ENCODE data around the gene TEAD1. TPM values are rescaled to one million over a fixed set of nuclear protein-coding genes. Genes with fewer than 3 reads are reported as not detected.

TEAD1 gene
- total and polyA plus RNA-seq, 10 of the 15 experiments (the other 5 are each of a cell fraction or from before 2014, with no cell fraction given): 0.01 to 0.59 (median 0.04) TPM; not detected in 6

DNA sequence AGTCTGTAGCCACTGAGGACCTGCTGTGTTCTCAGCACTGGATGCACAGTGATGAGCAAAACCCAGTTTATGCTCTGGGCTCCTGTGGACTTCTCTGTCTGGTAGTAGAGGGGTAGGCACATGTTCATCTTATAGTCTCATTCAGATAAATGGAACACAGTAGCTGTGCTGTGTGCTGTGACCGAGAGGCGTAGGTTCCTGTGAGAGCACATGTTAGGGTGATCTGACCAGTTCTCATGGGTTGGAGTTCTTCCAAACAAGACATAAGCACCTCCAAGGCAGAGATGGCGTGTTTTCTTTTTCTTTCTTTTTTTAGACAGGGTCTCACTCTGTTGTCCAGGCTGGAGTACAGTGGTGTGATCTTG is 180.1 kb downstream of the TEAD1 start (continued):
- no peak for TF ChIP-seq TCF3 (IDR thresholded peaks at IDR 0.05; ENCODE audit: borderline replicate concordance, insufficient read depth, low read depth, low read length)
- TF ChIP-seq POU2F2 (IDR thresholded peaks at IDR 0.05; ENCODE audit: borderline replicate concordance, low read depth, low read length): no peak

DNA sequence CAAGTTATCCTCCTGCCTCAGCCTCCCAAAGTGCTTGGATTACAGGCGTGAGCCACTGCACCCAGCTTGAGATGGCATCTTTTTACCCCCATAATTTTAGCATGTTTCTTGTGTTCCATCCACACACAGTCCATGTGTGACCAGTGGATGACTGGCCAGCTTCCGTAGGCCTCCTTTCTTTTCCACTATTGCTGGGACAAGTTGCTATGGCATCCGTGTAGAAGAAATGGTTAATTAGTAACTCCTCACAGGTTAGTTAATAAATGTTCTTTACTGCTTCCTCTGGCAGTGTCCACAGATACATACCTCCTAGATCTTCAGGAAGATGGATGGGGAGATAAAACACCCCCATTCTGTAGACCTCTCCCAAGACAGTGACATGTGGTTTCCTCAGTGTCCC is 180.6 kb downstream of the TEAD1 start:
- FAIRE-seq (no peak), DNase-seq (ENCODE audit: low read depth, low spot score) (no peak), ATAC-seq (no peak)
- intact Hi-C loops (cut with micrococcal nuclease; ENCODE audit: unreplicated experiment) (no loop called here), in situ Hi-C loops (cut with MboI) (no loop called here)
- Histone ChIP-seq H3K79me2 (ENCODE audit: control insufficient read depth, insufficient read depth, low read length) (no peaks in the 10 kb centered on the region), H2AFZ (ENCODE audit: control insufficient read depth, low read depth, low read length) (no peak overlapping the region), H3K9ac (ENCODE audit: control insufficient read depth, insufficient read depth, low read length) (no peak overlapping the region), H4K20me1 (ENCODE audit: control insufficient read depth, insufficient read depth) (no peaks in the 10 kb centered on the region), H3K4me1 (ENCODE audit: control insufficient read depth, insufficient read depth, low read length) (no peaks in the 10 kb centered on the region), H3K27ac (ENCODE audit: control insufficient read depth, insufficient read depth) (no peak overlapping the region), H3K9me3 (replicated peaks; ENCODE audit: control insufficient read depth, insufficient read depth, low read length) (no peaks in the 10 kb centered on the region), H3K4me2 (ENCODE audit: control insufficient read depth, insufficient read depth) (no peak overlapping the region), H3K36me3 (ENCODE audit: control insufficient read depth in 2 of 2, insufficient read depth in 2 of 2, low read length in 1 of 2) (no peaks in the 10 kb centered on the region), H3K27me3 (replicated peaks in 1 of 2; ENCODE audit: control insufficient read depth in 2 of 2, insufficient read depth in 2 of 2, low read length in 1 of 2) (no peaks in the 10 kb centered on the region), H3K4me3 (no peak overlapping the region)
- RAD21 ChIA-PET (ENCODE audit: unreplicated experiment): no interaction called here
- POLR2A ChIA-PET: interaction anchor here (0.7 kb wide), 1 partner anchor 614 kb away, joined by 5 read pairs; no protein-coding TSS in a partner anchor
- WGBS (ENCODE audit: insufficient coverage, insufficient replicate concordance, low lambda C conversion rate, missing lambda C conversion rate): 53% methylated on average over 3 of the region's 3 CpGs
- BruUV-seq (replicated peaks): no TSS peak
- SMC1A ChIA-PET (ENCODE audit: uncharacterized antibody, unreplicated experiment): no interaction called here
- TF ChIP-seq NR2C2 (IDR thresholded peaks at IDR 0.05; ENCODE audit: borderline replicate concordance, control insufficient read depth, insufficient read length, low read depth): no peak
- CTCF ChIA-PET: no interaction called here

DNA sequence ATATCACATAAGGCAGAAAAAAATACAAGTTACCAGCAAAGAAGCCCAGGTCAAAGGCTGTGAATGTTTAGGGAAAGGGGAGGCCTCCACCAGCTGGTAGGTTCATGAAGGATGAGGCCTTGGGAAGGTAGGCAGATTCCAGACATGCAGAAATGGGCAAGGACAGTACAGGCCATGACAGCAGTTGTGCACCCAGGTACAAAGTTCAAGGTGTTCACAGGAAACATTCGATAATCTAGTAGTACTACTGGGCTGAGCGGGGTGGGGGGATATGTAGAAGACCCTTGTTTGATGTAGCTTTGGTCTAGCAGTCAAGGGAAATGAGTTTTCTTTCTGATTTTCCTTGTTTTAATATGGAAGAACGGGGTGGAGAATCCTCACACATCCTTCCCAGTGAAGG is 182.1 kb downstream of the TEAD1 start:
- H3K4me2 ChIP-seq (ENCODE audit: control insufficient read depth, insufficient read depth): no peak overlapping the region
- no peaks in the 10 kb centered on the region for H3K36me3 ChIP-seq (ENCODE audit: control insufficient read depth in 2 of 2, insufficient read depth in 2 of 2, low read length in 1 of 2)
- no peak overlapping the region for H3K4me3 ChIP-seq
- FAIRE-seq: no peak
- ChIA-PET SMC1A (ENCODE audit: uncharacterized antibody, unreplicated experiment) (no interaction called here), CTCF (no interaction called here), POLR2A (no interaction called here), RAD21 (ENCODE audit: unreplicated experiment) (no interaction called here)
- no peak overlapping the region for H3K27ac ChIP-seq (ENCODE audit: control insufficient read depth, insufficient read depth)
- intact Hi-C loops (cut with micrococcal nuclease; ENCODE audit: unreplicated experiment): no loop called here
- no peaks in the 10 kb centered on the region for H3K9me3 ChIP-seq (replicated peaks; ENCODE audit: control insufficient read depth, insufficient read depth, low read length)
- no peak overlapping the region for H2AFZ ChIP-seq (ENCODE audit: control insufficient read depth, low read depth, low read length)
- BruUV-seq (replicated peaks): no TSS peak
- H3K4me1 ChIP-seq (ENCODE audit: control insufficient read depth, insufficient read depth, low read length): no peaks in the 10 kb centered on the region
- in situ Hi-C loops (cut with MboI): no loop called here
- no peak overlapping the region for H3K9ac ChIP-seq (ENCODE audit: control insufficient read depth, insufficient read depth, low read length)
- H3K27me3 ChIP-seq (replicated peaks in 1 of 2; ENCODE audit: control insufficient read depth in 2 of 2, insufficient read depth in 2 of 2, low read length in 1 of 2): no peaks in the 10 kb centered on the region
- ATAC-seq: no peak
- DNase-seq (ENCODE audit: low read depth, low spot score): no peak
- H4K20me1 ChIP-seq (ENCODE audit: control insufficient read depth, insufficient read depth): no peaks in the 10 kb centered on the region
- H3K79me2 ChIP-seq (ENCODE audit: control insufficient read depth, insufficient read depth, low read length): no peaks in the 10 kb centered on the region
- 0% methylated on average over 3 of the region's 3 CpGs for WGBS (ENCODE audit: insufficient coverage, insufficient replicate concordance, low lambda C conversion rate, missing lambda C conversion rate)
- TF ChIP-seq EED (IDR thresholded peaks at IDR 0.05; ENCODE audit: low read depth) (no peak), SUZ12 (IDR thresholded peaks at IDR 0.05; ENCODE audit: unreplicated experiment) (no peak), TCF12 (IDR thresholded peaks at IDR 0.05; ENCODE audit: low read depth, low read length) (no peak), CREB1 (IDR thresholded peaks at IDR 0.05; ENCODE audit: low read depth) (no peak), IKZF2 (IDR thresholded peaks at IDR 0.05) (no peak), NFIC (IDR thresholded peaks at IDR 0.05; ENCODE audit: low read depth, low read length) (no peak), POLR2AphosphoS2 (IDR thresholded peaks at IDR 0.05; ENCODE audit: low read depth, low read length) (no peak), ZSCAN29 (IDR thresholded peaks at IDR 0.05) (no peak), NFYB (IDR thresholded peaks at IDR 0.05; ENCODE audit: insufficient read depth, low read depth, low read length) (no peak), TAF1 (IDR thresholded peaks at IDR 0.05; ENCODE audit: borderline replicate concordance, low read depth, low read length) (no peak)
- TF ChIP-seq, protein P1, sequence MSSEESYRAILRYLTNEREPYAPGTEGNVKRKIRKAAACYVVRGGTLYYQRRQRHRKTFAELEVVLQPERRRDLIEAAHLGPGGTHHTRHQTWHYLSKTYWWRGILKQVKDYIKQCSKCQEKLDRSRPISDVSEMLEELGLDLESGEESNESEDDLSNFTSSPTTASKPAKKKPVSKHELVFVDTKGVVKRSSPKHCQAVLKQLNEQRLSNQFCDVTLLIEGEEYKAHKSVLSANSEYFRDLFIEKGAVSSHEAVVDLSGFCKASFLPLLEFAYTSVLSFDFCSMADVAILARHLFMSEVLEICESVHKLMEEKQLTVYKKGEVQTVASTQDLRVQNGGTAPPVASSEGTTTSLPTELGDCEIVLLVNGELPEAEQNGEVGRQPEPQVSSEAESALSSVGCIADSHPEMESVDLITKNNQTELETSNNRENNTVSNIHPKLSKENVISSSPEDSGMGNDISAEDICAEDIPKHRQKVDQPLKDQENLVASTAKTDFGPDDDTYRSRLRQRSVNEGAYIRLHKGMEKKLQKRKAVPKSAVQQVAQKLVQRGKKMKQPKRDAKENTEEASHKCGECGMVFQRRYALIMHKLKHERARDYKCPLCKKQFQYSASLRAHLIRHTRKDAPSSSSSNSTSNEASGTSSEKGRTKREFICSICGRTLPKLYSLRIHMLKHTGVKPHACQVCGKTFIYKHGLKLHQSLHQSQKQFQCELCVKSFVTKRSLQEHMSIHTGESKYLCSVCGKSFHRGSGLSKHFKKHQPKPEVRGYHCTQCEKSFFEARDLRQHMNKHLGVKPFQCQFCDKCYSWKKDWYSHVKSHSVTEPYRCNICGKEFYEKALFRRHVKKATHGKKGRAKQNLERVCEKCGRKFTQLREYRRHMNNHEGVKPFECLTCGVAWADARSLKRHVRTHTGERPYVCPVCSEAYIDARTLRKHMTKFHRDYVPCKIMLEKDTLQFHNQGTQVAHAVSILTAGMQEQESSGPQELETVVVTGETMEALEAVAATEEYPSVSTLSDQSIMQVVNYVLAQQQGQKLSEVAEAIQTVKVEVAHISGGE (CRISPR knock-in tag; IDR thresholded peaks at IDR 0.05): no peak
